ENCODE data around the gene GPR3. TPM values are rescaled to one million over a fixed set of nuclear protein-coding genes. Genes with fewer than 3 reads are reported as not detected.

GPR3 gene
- total and polyA plus RNA-seq, 4 donors: 0.51 to 1.8 (median 0.94) TPM

DNA sequence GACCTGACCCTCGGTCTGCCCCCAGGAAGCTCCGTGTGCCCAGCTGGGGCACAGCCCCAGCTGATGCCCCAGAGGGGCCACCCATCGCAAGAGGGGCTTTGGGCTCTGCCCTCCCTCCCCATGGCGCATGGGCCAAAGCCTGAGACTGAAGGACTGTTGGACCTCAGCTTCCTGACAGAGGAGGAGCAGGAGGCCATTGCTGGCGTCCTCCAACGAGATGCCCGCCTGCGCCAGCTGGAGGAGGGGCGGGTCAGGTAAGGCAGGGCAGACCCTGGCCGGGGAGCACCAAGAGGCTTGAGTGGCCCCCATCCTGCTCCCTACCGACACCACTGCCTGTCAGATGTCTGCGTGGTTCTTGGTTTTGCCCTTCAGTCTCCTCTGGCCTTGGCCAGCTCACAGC lies 47.1 kb upstream of the GPR3 start:
- H3K9me3 ChIP-seq (ENCODE audit: control insufficient read depth in 4 of 4, insufficient read depth in 3 of 4, low read length in 3 of 4): no peaks in the 10 kb centered on the region
- TF ChIP-seq, protein P1, sequence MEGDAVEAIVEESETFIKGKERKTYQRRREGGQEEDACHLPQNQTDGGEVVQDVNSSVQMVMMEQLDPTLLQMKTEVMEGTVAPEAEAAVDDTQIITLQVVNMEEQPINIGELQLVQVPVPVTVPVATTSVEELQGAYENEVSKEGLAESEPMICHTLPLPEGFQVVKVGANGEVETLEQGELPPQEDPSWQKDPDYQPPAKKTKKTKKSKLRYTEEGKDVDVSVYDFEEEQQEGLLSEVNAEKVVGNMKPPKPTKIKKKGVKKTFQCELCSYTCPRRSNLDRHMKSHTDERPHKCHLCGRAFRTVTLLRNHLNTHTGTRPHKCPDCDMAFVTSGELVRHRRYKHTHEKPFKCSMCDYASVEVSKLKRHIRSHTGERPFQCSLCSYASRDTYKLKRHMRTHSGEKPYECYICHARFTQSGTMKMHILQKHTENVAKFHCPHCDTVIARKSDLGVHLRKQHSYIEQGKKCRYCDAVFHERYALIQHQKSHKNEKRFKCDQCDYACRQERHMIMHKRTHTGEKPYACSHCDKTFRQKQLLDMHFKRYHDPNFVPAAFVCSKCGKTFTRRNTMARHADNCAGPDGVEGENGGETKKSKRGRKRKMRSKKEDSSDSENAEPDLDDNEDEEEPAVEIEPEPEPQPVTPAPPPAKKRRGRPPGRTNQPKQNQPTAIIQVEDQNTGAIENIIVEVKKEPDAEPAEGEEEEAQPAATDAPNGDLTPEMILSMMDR (IDR thresholded peaks at IDR 0.05; ENCODE audit: control extremely low read depth, extremely low read depth): no peak
- H3K4me1 ChIP-seq (ENCODE audit: control insufficient read depth in 5 of 5, insufficient read depth in 5 of 5, low read length in 5 of 5): peaks cover 0 to 16% (median 7%) of the 10 kb centered on the region in 5 donors
- H3K9ac ChIP-seq (ENCODE audit: insufficient read depth in 1 of 2, low read length in 2 of 2): no peak overlapping the region
- no peaks in the 10 kb centered on the region for H3K36me3 ChIP-seq (ENCODE audit: control insufficient read depth in 4 of 4, insufficient read depth in 4 of 4, low read length in 4 of 4)
- DNase-seq: no peak
- no peak for ATAC-seq (ENCODE audit: insufficient read depth, low FRiP score)
- 92 to 93% methylated on average over 12 of the region's 12 CpGs for WGBS, 2 donors
- H3K27me3 ChIP-seq (ENCODE audit: control insufficient read depth in 3 of 3, insufficient read depth in 3 of 3, low read length in 2 of 3): peaks cover 0 to 8% (median 0%) of the 10 kb centered on the region in 3 donors
- no peak overlapping the region for H3K27ac ChIP-seq (ENCODE audit: low read depth in 1 of 2, low read length in 1 of 2)
- H3K4me3 ChIP-seq: no peak overlapping the region

DNA sequence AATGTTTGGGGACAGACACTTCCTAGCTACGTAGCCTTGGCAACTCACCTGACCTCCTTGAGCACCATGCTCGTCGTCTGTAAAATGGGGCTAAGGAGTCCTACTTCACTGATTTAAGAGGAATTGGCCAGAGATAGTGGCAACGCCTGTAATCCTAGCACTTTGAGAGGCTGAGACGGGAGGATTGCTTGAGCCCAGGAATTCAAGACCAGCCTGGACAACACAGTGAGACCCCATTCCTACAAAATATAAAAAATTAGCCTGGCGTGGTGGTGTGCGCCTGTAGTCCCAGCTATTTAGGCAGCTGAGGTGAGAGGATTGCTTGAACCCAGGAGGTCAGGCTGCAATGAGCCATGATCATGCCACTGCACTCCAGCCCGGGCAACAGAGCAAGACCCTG lies 46.1 kb upstream of the GPR3 start:
- H3K9me3 ChIP-seq (ENCODE audit: control insufficient read depth in 4 of 4, insufficient read depth in 3 of 4, low read length in 3 of 4): no peaks in the 10 kb centered on the region
- peaks cover 0 to 27% (median 9%) of the 10 kb centered on the region in 5 donors for H3K4me1 ChIP-seq (ENCODE audit: control insufficient read depth in 5 of 5, insufficient read depth in 5 of 5, low read length in 5 of 5)
- DNase-seq: no peak

DNA sequence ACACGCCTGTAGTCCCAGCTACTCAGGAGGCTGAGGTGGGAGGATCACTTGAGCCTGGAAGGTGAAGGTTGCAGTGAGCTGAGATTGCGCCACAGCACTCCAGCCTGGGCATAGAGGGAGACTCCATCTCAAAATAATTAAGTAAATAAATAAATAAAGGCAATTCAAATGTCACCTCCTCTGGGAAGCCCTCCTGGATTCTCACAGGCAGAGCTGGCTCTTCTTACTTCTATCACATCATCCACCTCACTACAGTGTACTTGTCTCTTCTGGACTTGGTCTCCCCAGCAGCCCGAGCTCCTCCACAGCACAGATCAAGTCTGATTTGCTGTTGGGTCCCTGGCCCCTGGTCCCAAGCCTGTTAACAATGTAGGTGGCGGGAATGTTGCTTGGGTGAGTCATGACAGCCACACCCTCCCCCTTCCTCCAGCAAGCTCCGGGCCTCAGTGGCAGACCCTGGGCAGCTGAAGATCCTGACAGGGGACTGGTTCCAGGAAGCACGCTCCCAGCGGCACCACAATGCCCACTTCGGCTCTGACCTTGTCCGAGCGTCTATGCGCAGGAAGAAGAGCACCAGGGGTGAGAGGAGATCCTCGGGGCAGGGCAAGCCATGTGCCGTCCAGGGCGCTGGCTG lies 45.3 kb upstream of the GPR3 start:
- H3K9ac ChIP-seq (ENCODE audit: insufficient read depth in 1 of 2, low read length in 2 of 2): no peak overlapping the region
- H3K9me3 ChIP-seq (ENCODE audit: control insufficient read depth in 4 of 4, insufficient read depth in 3 of 4, low read length in 3 of 4): no peaks in the 10 kb centered on the region
- 85 to 89% methylated on average over 14 of the region's 14 CpGs for WGBS, 2 donors
- H3K4me1 ChIP-seq (ENCODE audit: control insufficient read depth in 5 of 5, insufficient read depth in 5 of 5, low read length in 5 of 5): peaks cover 0 to 22% (median 9%) of the 10 kb centered on the region in 5 donors
- peaks cover 0 to 4% (median 0%) of the 10 kb centered on the region in 4 donors for H3K36me3 ChIP-seq (ENCODE audit: control insufficient read depth in 4 of 4, insufficient read depth in 4 of 4, low read length in 4 of 4)
- H3K4me3 ChIP-seq: no peak overlapping the region
- ATAC-seq (ENCODE audit: insufficient read depth, low FRiP score) (no peak), DNase-seq (no peak)
- peaks cover 0 to 15% (median 0%) of the 10 kb centered on the region in 3 donors for H3K27me3 ChIP-seq (ENCODE audit: control insufficient read depth in 3 of 3, insufficient read depth in 3 of 3, low read length in 2 of 3)
- TF ChIP-seq, protein P1 (IDR thresholded peaks at IDR 0.05; ENCODE audit: control extremely low read depth, extremely low read depth): no peak
- H3K27ac ChIP-seq (ENCODE audit: low read depth in 1 of 2, low read length in 1 of 2): no peak overlapping the region

More for the DNA sequence above, 46.1 kb upstream of the GPR3 start:
- Histone ChIP-seq H3K27me3 (ENCODE audit: control insufficient read depth in 3 of 3, insufficient read depth in 3 of 3, low read length in 2 of 3) (peaks cover 0 to 15% (median 0%) of the 10 kb centered on the region in 3 donors), H3K36me3 (ENCODE audit: control insufficient read depth in 4 of 4, insufficient read depth in 4 of 4, low read length in 4 of 4) (peaks cover 0 to 2% (median 0%) of the 10 kb centered on the region in 4 donors), H3K27ac (ENCODE audit: low read depth in 1 of 2, low read length in 1 of 2) (no peak overlapping the region), H3K4me3 (no peak overlapping the region), H3K9ac (ENCODE audit: insufficient read depth in 1 of 2, low read length in 2 of 2) (no peak overlapping the region)
- WGBS, 2 donors: 89 to 95% methylated on average over 8 of the region's 8 CpGs
- ATAC-seq (ENCODE audit: insufficient read depth, low FRiP score): no peak
- TF ChIP-seq, protein P1 (IDR thresholded peaks at IDR 0.05; ENCODE audit: control extremely low read depth, extremely low read depth): no peak
